ENCODE results near the gene RARG. TPM values are rescaled to one million over a fixed set of nuclear protein-coding genes. Genes with fewer than 3 reads are reported as not detected.

RARG gene
- total RNA-seq, 1 experiment from 2014 or later: 62.0 TPM

DNA sequence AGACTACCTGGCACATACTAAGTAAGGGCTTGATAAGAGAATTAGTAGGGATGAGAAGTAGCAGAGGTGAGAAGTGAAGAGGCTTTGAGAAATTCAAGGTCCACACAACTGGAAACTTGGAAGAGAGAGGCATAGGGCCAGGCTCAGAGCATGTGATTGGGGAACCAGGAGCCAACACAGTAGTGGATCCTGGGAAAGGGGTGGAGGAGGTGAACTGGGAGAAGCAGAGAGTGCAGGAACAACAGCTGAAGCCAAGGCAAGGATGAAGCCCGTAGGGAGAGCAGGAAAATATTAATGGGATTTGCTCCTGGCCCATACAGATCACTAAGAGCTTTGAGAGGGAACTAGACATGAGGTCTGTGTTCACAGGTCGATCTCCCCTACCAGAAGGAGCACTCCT is 23.6 kb downstream of the RARG start:
- POLR2A ChIA-PET (ENCODE audit: unreplicated experiment): no interaction called here
- ATAC-seq (no peak), DNase-seq (no peak)
- TF ChIP-seq EZH2phosphoT487 (IDR thresholded peaks at IDR 0.05; ENCODE audit: borderline replicate concordance, low read length) (no peak), EZH2 (IDR thresholded peaks at IDR 0.05; ENCODE audit: low read length, unreplicated experiment) (no peak)
- Histone ChIP-seq H3K27ac (ENCODE audit: low read length) (no peak overlapping the region), H3K4me3 (ENCODE audit: low read length) (no peak overlapping the region), H3K27me3 (ENCODE audit: low read length) (no peaks in the 10 kb centered on the region), H3K9me2 (replicated peaks; ENCODE audit: low read length) (no peaks in the 10 kb centered on the region), H3K79me2 (ENCODE audit: low read length) (no peaks in the 10 kb centered on the region), H3K4me2 (ENCODE audit: low read length) (no peak overlapping the region), H3K9me3 (ENCODE audit: low read length) (no peaks in the 10 kb centered on the region), H3K36me3 (ENCODE audit: low read depth, low read length) (peaks cover 28% of the 10 kb centered on the region), H3F3A (ENCODE audit: low read length, unreplicated experiment) (no peaks in the 10 kb centered on the region), H3K4me1 (ENCODE audit: insufficient read depth, low read length) (peaks cover 20% of the 10 kb centered on the region), H4K20me1 (ENCODE audit: low read length) (no peaks in the 10 kb centered on the region), H2AFZ (ENCODE audit: low read length) (no peak overlapping the region), H3K9ac (ENCODE audit: low read length) (no peak overlapping the region)
- BruUV-seq (replicated peaks): no TSS peak
- intact Hi-C loops (cut with micrococcal nuclease): no loop called here
- CTCF ChIA-PET: no interaction called here

DNA sequence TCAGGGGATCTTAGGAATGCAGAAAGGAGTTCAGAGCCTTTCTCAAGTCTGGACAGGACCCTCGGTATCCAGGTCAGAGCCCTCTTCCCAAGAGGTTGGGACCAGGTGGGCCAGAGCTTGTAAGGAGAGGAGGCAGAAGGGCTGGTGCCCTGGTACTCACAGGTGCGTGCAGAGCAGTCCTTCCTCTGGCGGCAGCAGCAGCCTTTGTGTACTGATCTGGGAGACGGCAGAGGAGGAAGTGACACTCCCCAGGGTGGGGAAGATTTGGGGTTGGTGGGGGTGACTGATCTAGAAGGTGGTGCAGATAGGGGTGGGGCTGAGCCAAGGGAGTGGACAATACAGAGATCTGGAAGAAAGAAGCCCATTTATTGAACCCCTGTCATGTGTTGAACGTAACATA is 25.0 kb downstream of the RARG start, which contains the start of gene ITGB7:
Gene ITGB7 (minus strand): TSS at position 210 of the 400 bp plus-strand sequence. CDS start 6,808 bp downstream, outside the sequence.
- POLR2A ChIA-PET (ENCODE audit: unreplicated experiment): no interaction called here

GRCh38 chr12:53205747-53206419 is 26.1 kb downstream of the RARG start:
- peaks cover 3% of the 10 kb centered on the region; the same call in 1 of the 2 replicates for H3K36me3 ChIP-seq (ENCODE audit: low read depth, low read length)
- H3K27ac ChIP-seq (ENCODE audit: low read length): no peak overlapping the region
- DNase-seq (peak; percentile 74), ATAC-seq (peak; percentile 80)
- intact Hi-C loops (cut with micrococcal nuclease): no loop called here
- no peaks in the 10 kb centered on the region for H3K9me2 ChIP-seq (replicated peaks; ENCODE audit: low read length)
- CTCF ChIA-PET: no interaction called here
- BruUV-seq (replicated peaks): no TSS peak
- H2AFZ ChIP-seq (ENCODE audit: low read length): no peak overlapping the region
- H3K4me3 ChIP-seq (ENCODE audit: low read length): no peak overlapping the region
- H3K27me3 ChIP-seq (ENCODE audit: low read length): no peaks in the 10 kb centered on the region
- TF ChIP-seq, protein P1, sequence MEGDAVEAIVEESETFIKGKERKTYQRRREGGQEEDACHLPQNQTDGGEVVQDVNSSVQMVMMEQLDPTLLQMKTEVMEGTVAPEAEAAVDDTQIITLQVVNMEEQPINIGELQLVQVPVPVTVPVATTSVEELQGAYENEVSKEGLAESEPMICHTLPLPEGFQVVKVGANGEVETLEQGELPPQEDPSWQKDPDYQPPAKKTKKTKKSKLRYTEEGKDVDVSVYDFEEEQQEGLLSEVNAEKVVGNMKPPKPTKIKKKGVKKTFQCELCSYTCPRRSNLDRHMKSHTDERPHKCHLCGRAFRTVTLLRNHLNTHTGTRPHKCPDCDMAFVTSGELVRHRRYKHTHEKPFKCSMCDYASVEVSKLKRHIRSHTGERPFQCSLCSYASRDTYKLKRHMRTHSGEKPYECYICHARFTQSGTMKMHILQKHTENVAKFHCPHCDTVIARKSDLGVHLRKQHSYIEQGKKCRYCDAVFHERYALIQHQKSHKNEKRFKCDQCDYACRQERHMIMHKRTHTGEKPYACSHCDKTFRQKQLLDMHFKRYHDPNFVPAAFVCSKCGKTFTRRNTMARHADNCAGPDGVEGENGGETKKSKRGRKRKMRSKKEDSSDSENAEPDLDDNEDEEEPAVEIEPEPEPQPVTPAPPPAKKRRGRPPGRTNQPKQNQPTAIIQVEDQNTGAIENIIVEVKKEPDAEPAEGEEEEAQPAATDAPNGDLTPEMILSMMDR (conservative IDR thresholded peaks at IDR 0.05; ENCODE audit: low read depth, low read length): no peak
- TF ChIP-seq EZH2phosphoT487 (IDR thresholded peaks at IDR 0.05; ENCODE audit: borderline replicate concordance, low read length) (no peak), EZH2 (IDR thresholded peaks at IDR 0.05; ENCODE audit: low read length, unreplicated experiment) (no peak)
- H3K9ac ChIP-seq (ENCODE audit: low read length): no peak overlapping the region
- H4K20me1 ChIP-seq (ENCODE audit: low read length): no peaks in the 10 kb centered on the region
- H3K4me1 ChIP-seq (ENCODE audit: insufficient read depth, low read length): peaks cover 20% of the 10 kb centered on the region
- peak overlapping the region; percentile 28; the same call in 1 of the 2 replicates for H3K4me2 ChIP-seq (ENCODE audit: low read length)
- no peaks in the 10 kb centered on the region for H3K79me2 ChIP-seq (ENCODE audit: low read length)
- H3F3A ChIP-seq (ENCODE audit: low read length, unreplicated experiment): no peaks in the 10 kb centered on the region
- POLR2A ChIA-PET (ENCODE audit: unreplicated experiment): no interaction called here
- H3K9me3 ChIP-seq (ENCODE audit: low read length): no peaks in the 10 kb centered on the region

More for the DNA sequence above, 25.0 kb downstream of the RARG start, which contains the start of gene ITGB7:
- Histone ChIP-seq H3K79me2 (ENCODE audit: low read length) (no peaks in the 10 kb centered on the region), H3K4me2 (ENCODE audit: low read length) (peak within 1 kb of the TSS; percentile 28; the same call in 1 of the 2 replicates), H3K9me3 (ENCODE audit: low read length) (no peaks in the 10 kb centered on the region), H3K27me3 (ENCODE audit: low read length) (no peaks in the 10 kb centered on the region), H3K4me1 (ENCODE audit: insufficient read depth, low read length) (peaks cover 20% of the 10 kb centered on the region), H3K4me3 (ENCODE audit: low read length) (no peak within 1 kb of the TSS), H3K9me2 (replicated peaks; ENCODE audit: low read length) (no peaks in the 10 kb centered on the region), H3K27ac (ENCODE audit: low read length) (no peak within 1 kb of the TSS), H3F3A (ENCODE audit: low read length, unreplicated experiment) (no peaks in the 10 kb centered on the region), H4K20me1 (ENCODE audit: low read length) (no peaks in the 10 kb centered on the region), H3K9ac (ENCODE audit: low read length) (no peak within 1 kb of the TSS), H2AFZ (ENCODE audit: low read length) (no peak within 1 kb of the TSS), H3K36me3 (ENCODE audit: low read depth, low read length) (peaks cover 14% of the 10 kb centered on the region)
- no peak for TF ChIP-seq EZH2 (IDR thresholded peaks at IDR 0.05; ENCODE audit: low read length, unreplicated experiment)
- TF ChIP-seq, protein P1 (conservative IDR thresholded peaks at IDR 0.05; ENCODE audit: low read depth, low read length): no peak
- TF ChIP-seq EZH2phosphoT487 (IDR thresholded peaks at IDR 0.05; ENCODE audit: borderline replicate concordance, low read length): no peak
- intact Hi-C loops (cut with micrococcal nuclease): no loop called here
- ATAC-seq (peak; percentile 69), DNase-seq (no peak)
- CTCF ChIA-PET: interaction anchor here (0.6 kb wide), 2 partner anchors 25 to 44 kb away, joined by 4 to 5 read pairs; no protein-coding TSS in a partner anchor
- no TSS peak for BruUV-seq (replicated peaks)

Measured in PC-3 (cell line).